Measurements from ENCODE around the gene CDH22.

The CDH22 gene

GRCh38 chr20:46219190-46219589 lies 89.1 kb downstream of the CDH22 start:
- no peaks in the 10 kb centered on the region for H3K27me3 ChIP-seq (ENCODE audit: control insufficient read depth, insufficient read depth, low read length)
- no peaks in the 10 kb centered on the region for H3K36me3 ChIP-seq (ENCODE audit: control insufficient read depth, insufficient read depth, low read length)
- no peaks in the 10 kb centered on the region for H3K9me3 ChIP-seq (ENCODE audit: control insufficient read depth, low read length)
- no peaks in the 10 kb centered on the region for H3K4me1 ChIP-seq (ENCODE audit: control insufficient read depth, insufficient read depth, low read length)
- H3K9ac ChIP-seq (ENCODE audit: low read length) = no peak overlapping the region
- H3K4me3 ChIP-seq (ENCODE audit: low read length) = no peak overlapping the region

- no peak overlapping the region for H3K9ac ChIP-seq (ENCODE audit: low read length)
- H3K36me3 ChIP-seq (ENCODE audit: control insufficient read depth, insufficient read depth, low read length) = no peaks in the 10 kb centered on the region
- no peaks in the 10 kb centered on the region for H3K27me3 ChIP-seq (ENCODE audit: control insufficient read depth, insufficient read depth, low read length)
- no peak overlapping the region for H3K4me3 ChIP-seq (ENCODE audit: low read length)
- no peaks in the 10 kb centered on the region for H3K9me3 ChIP-seq (ENCODE audit: control insufficient read depth, low read length)
- no peaks in the 10 kb centered on the region for H3K4me1 ChIP-seq (ENCODE audit: control insufficient read depth, insufficient read depth, low read length)
These were observed 89.6 kb downstream of the CDH22 start for GRCh38 chr20:46218656-46219055.

GRCh38 chr20:46217583-46217982 lies 90.7 kb downstream of the CDH22 start:
- H3K9me3 ChIP-seq (ENCODE audit: control insufficient read depth, low read length) = no peaks in the 10 kb centered on the region
- no peaks in the 10 kb centered on the region for H3K36me3 ChIP-seq (ENCODE audit: control insufficient read depth, insufficient read depth, low read length)
- H3K4me3 ChIP-seq (ENCODE audit: low read length) = no peak overlapping the region
- H3K4me1 ChIP-seq (ENCODE audit: control insufficient read depth, insufficient read depth, low read length) = no peaks in the 10 kb centered on the region
- no peak overlapping the region for H3K9ac ChIP-seq (ENCODE audit: low read length)
- no peaks in the 10 kb centered on the region for H3K27me3 ChIP-seq (ENCODE audit: control insufficient read depth, insufficient read depth, low read length)

- Histone ChIP-seq H3K27me3 (ENCODE audit: control insufficient read depth, insufficient read depth, low read length) (no peaks in the 10 kb centered on the region), H3K9ac (ENCODE audit: low read length) (no peak overlapping the region)
These were observed 91.4 kb downstream of the CDH22 start for GRCh38 chr20:46216770-46217464.

GRCh38 chr20:46215913-46216707 lies 92.2 kb downstream of the CDH22 start:
- H3K36me3 ChIP-seq (ENCODE audit: control insufficient read depth, insufficient read depth, low read length) = no peaks in the 10 kb centered on the region
- H3K27me3 ChIP-seq (ENCODE audit: control insufficient read depth, insufficient read depth, low read length) = no peaks in the 10 kb centered on the region
- no peak overlapping the region for H3K4me3 ChIP-seq (ENCODE audit: low read length)
- no peaks in the 10 kb centered on the region for H3K4me1 ChIP-seq (ENCODE audit: control insufficient read depth, insufficient read depth, low read length)
- H3K9ac ChIP-seq (ENCODE audit: low read length) = no peak overlapping the region
- no peaks in the 10 kb centered on the region for H3K9me3 ChIP-seq (ENCODE audit: control insufficient read depth, low read length)

More at GRCh38 chr20:46216770-46217464, 91.4 kb downstream of the CDH22 start:
- no peaks in the 10 kb centered on the region for H3K36me3 ChIP-seq (ENCODE audit: control insufficient read depth, insufficient read depth, low read length)
- H3K9me3 ChIP-seq (ENCODE audit: control insufficient read depth, low read length) = no peaks in the 10 kb centered on the region
- H3K4me1 ChIP-seq (ENCODE audit: control insufficient read depth, insufficient read depth, low read length) = no peaks in the 10 kb centered on the region
- no peak overlapping the region for H3K4me3 ChIP-seq (ENCODE audit: low read length)

GRCh38 chr20:46214824-46215488 lies 93.3 kb downstream of the CDH22 start:
- Histone ChIP-seq H3K9ac (ENCODE audit: low read length) (no peak overlapping the region), H3K4me3 (ENCODE audit: low read length) (no peak overlapping the region), H3K36me3 (ENCODE audit: control insufficient read depth, insufficient read depth, low read length) (no peaks in the 10 kb centered on the region), H3K4me1 (ENCODE audit: control insufficient read depth, insufficient read depth, low read length) (no peaks in the 10 kb centered on the region), H3K9me3 (ENCODE audit: control insufficient read depth, low read length) (no peaks in the 10 kb centered on the region), H3K27me3 (ENCODE audit: control insufficient read depth, insufficient read depth, low read length) (no peaks in the 10 kb centered on the region)

- Histone ChIP-seq H3K36me3 (ENCODE audit: control insufficient read depth, insufficient read depth, low read length) (no peaks in the 10 kb centered on the region), H3K4me3 (ENCODE audit: low read length) (no peak overlapping the region), H3K9me3 (ENCODE audit: control insufficient read depth, low read length) (no peaks in the 10 kb centered on the region), H3K27me3 (ENCODE audit: control insufficient read depth, insufficient read depth, low read length) (no peaks in the 10 kb centered on the region), H3K4me1 (ENCODE audit: control insufficient read depth, insufficient read depth, low read length) (no peaks in the 10 kb centered on the region), H3K9ac (ENCODE audit: low read length) (no peak overlapping the region)
These were observed 94.1 kb downstream of the CDH22 start for GRCh38 chr20:46213946-46214823.

- Histone ChIP-seq H3K27me3 (ENCODE audit: control insufficient read depth, insufficient read depth, low read length) (no peaks in the 10 kb centered on the region), H3K9me3 (ENCODE audit: control insufficient read depth, low read length) (no peaks in the 10 kb centered on the region), H3K9ac (ENCODE audit: low read length) (no peak overlapping the region), H3K4me3 (ENCODE audit: low read length) (no peak overlapping the region), H3K36me3 (ENCODE audit: control insufficient read depth, insufficient read depth, low read length) (no peaks in the 10 kb centered on the region), H3K4me1 (ENCODE audit: control insufficient read depth, insufficient read depth, low read length) (no peaks in the 10 kb centered on the region)
These were observed 95.4 kb downstream of the CDH22 start for GRCh38 chr20:46212876-46213275.

- Histone ChIP-seq H3K9ac (ENCODE audit: low read length) (no peak overlapping the region), H3K27me3 (ENCODE audit: control insufficient read depth, insufficient read depth, low read length) (no peaks in the 10 kb centered on the region), H3K36me3 (ENCODE audit: control insufficient read depth, insufficient read depth, low read length) (no peaks in the 10 kb centered on the region), H3K4me3 (ENCODE audit: low read length) (no peak overlapping the region), H3K4me1 (ENCODE audit: control insufficient read depth, insufficient read depth, low read length) (peaks cover 2% of the 10 kb centered on the region), H3K9me3 (ENCODE audit: control insufficient read depth, low read length) (no peaks in the 10 kb centered on the region)
These were observed 96.0 kb downstream of the CDH22 start for GRCh38 chr20:46212252-46212651.

- Histone ChIP-seq H3K9ac (ENCODE audit: low read length) (no peak overlapping the region), H3K4me1 (ENCODE audit: control insufficient read depth, insufficient read depth, low read length) (peaks cover 8% of the 10 kb centered on the region), H3K36me3 (ENCODE audit: control insufficient read depth, insufficient read depth, low read length) (no peaks in the 10 kb centered on the region), H3K9me3 (ENCODE audit: control insufficient read depth, low read length) (no peaks in the 10 kb centered on the region), H3K4me3 (ENCODE audit: low read length) (no peak overlapping the region), H3K27me3 (ENCODE audit: control insufficient read depth, insufficient read depth, low read length) (no peaks in the 10 kb centered on the region)
These were observed 97.0 kb downstream of the CDH22 start for GRCh38 chr20:46211331-46211722.

GRCh38 chr20:46210672-46211330 lies 97.5 kb downstream of the CDH22 start:
- Histone ChIP-seq H3K4me3 (ENCODE audit: low read length) (no peak overlapping the region), H3K4me1 (ENCODE audit: control insufficient read depth, insufficient read depth, low read length) (peaks cover 8% of the 10 kb centered on the region), H3K36me3 (ENCODE audit: control insufficient read depth, insufficient read depth, low read length) (no peaks in the 10 kb centered on the region), H3K27me3 (ENCODE audit: control insufficient read depth, insufficient read depth, low read length) (no peaks in the 10 kb centered on the region), H3K9me3 (ENCODE audit: control insufficient read depth, low read length) (no peaks in the 10 kb centered on the region), H3K9ac (ENCODE audit: low read length) (no peak overlapping the region)
